H1 (cell line): ENCODE data around the gene ATXN2. TPM values are rescaled to one million over a fixed set of nuclear protein-coding genes. Genes with fewer than 3 reads are reported as not detected.
A peak's percentile ranks its signal among the peaks of the same experiment; 100 is the strongest.

Experiments used
- BRCA1 ChIP-seq: IDR thresholded peaks from 2 replicates; pipeline ENCODE4 v1.6.1; 2012; ENCODE audit warnings: low read depth, low read length, improper control_type of control experiment
- CBX8 ChIP-seq: fragments of 300-800, 300-1000 bp; sonication (generic); IDR thresholded peaks from 2 replicates; pipeline ENCODE4 v1.7.1; 2016; ENCODE audit warnings: low read depth, low read length, borderline replicate concordance
- CEBPB ChIP-seq: IDR thresholded peaks from 2 replicates; pipeline ENCODE4 v1.6.1; 2012; ENCODE audit warnings: low read depth, low read length
- CREB1 ChIP-seq: IDR thresholded peaks from 2 replicates; pipeline ENCODE4 v1.6.1; 2012; ENCODE audit warnings: inconsistent platforms
- CTBP2 ChIP-seq: IDR thresholded peaks from 2 replicates; pipeline ENCODE4 v1.7.0; 2011; ENCODE audit warnings: borderline replicate concordance, mild to moderate bottlenecking, moderate library complexity, mixed read lengths, low read length; ENCODE audit not compliant: insufficient read depth, insufficient read length
- EGR1 ChIP-seq: IDR thresholded peaks from 2 replicates; pipeline ENCODE4 v1.6.1; 2011; ENCODE audit warnings: low read depth, low read length, borderline replicate concordance
- FOSL1 ChIP-seq: IDR thresholded peaks from 2 replicates; pipeline ENCODE4 v1.6.1; 2011; ENCODE audit warnings: mild to moderate bottlenecking, low read depth, low read length, moderate library complexity; ENCODE audit not compliant: insufficient read depth
- GABPA ChIP-seq: IDR thresholded peaks from 2 replicates; pipeline ENCODE4 v1.6.1; 2011; ENCODE audit warnings: mild to moderate bottlenecking, low read length, moderate library complexity, borderline replicate concordance; ENCODE audit not compliant: insufficient read depth
- KDM1A ChIP-seq: fragments of 200-600, 300-600 bp; sonication (generic); IDR thresholded peaks from 2 replicates; pipeline ENCODE4 v1.7.1; 2016; ENCODE audit warnings: mild to moderate bottlenecking, low read length, borderline replicate concordance
- PHF8 ChIP-seq: fragments of 200-600 bp; sonication (generic); conservative IDR thresholded peaks from 2 replicates; pipeline ENCODE4 v1.7.1; 2012; ENCODE audit warnings: low read depth, mild to moderate bottlenecking, inconsistent platforms, low read length, moderate library complexity
- RBBP5 ChIP-seq: IDR thresholded peaks from 2 replicates; pipeline ENCODE4 v1.7.1; 2012; ENCODE audit warnings: low read depth, mild to moderate bottlenecking, inconsistent platforms, low read length, moderate library complexity, borderline replicate concordance
- SIRT6 ChIP-seq: IDR thresholded peaks from one replicate; pipeline ENCODE4 v1.7.1; 2012; ENCODE audit warnings: low read length, inconsistent platforms
- SRF ChIP-seq: IDR thresholded peaks from 2 replicates; pipeline ENCODE4 v1.6.1; 2011; ENCODE audit warnings: mild to moderate bottlenecking, low read depth, low read length, moderate library complexity
- TAF1 ChIP-seq: IDR thresholded peaks from 2 replicates; pipeline ENCODE4 v1.6.1; 2011; ENCODE audit warnings: mild to moderate bottlenecking, low read depth, low read length
- TBP ChIP-seq: IDR thresholded peaks from 2 replicates; pipeline ENCODE4 v1.6.1; 2011; ENCODE audit warnings: low read depth, low read length, improper control_type of control experiment
- polyA plus RNA-seq, 7 experiments: library from polyadenylated mRNA; depleted of rRNA in 3 of 7; stranded (reverse) in 5 of 7; unstranded in 2 of 7; fragments of >200 nt in 5 of 7; fragments of 200-250 nt in 2 of 7; gene quantifications; 1 replicate in 5 of 7; 2 replicates in 1 of 7; 4 replicates in 1 of 7; pipeline versions ENCODE4 v1.2.1 to v1.2.3, GENCODE V29; 2011 to 2013; ENCODE audit warnings: missing spikeins in 2 of 7, mixed read lengths in 2 of 7
- total RNA-seq: library from RNA; stranded (reverse); fragmentation: NEBNext Ultra II Directional; extraction: Animal tissue kit (Norgen Biotek cat#: 25700); gene quantifications from 2 replicates; pipeline ENCODE4 v1.2.1, GENCODE V29; 2021
- TF ChIP-seq, protein P1 (sequence below): IDR thresholded peaks from 2 replicates; pipeline ENCODE4 v1.6.1; 2011; ENCODE audit warnings: low read length, improper control_type of control experiment

Gene ATXN2
- total and polyA plus RNA-seq, 2 of the 8 experiments (the other 6 are each of a cell fraction or from before 2014, with no cell fraction given), result 46.6 to 80.7 TPM

- no peak for TF ChIP-seq CTBP2
- TF ChIP-seq CREB1, result no peak
- no peak for TF ChIP-seq FOSL1
- TF ChIP-seq BRCA1, result no peak
- TF ChIP-seq SRF, result no peak
- no peak for TF ChIP-seq CBX8
- no peak for TF ChIP-seq GABPA
- TF ChIP-seq TAF1, result peak; percentile 54
- TF ChIP-seq TBP, result no peak
- no peak for TF ChIP-seq EGR1
- TF ChIP-seq, protein P1, sequence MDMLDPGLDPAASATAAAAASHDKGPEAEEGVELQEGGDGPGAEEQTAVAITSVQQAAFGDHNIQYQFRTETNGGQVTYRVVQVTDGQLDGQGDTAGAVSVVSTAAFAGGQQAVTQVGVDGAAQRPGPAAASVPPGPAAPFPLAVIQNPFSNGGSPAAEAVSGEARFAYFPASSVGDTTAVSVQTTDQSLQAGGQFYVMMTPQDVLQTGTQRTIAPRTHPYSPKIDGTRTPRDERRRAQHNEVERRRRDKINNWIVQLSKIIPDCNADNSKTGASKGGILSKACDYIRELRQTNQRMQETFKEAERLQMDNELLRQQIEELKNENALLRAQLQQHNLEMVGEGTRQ, result no peak
- TF ChIP-seq PHF8, result no peak
- no peak for TF ChIP-seq KDM1A
- TF ChIP-seq RBBP5, result no peak
- TF ChIP-seq SIRT6, result no peak
- no peak for TF ChIP-seq CEBPB
Observed at GRCh38 chr12:111636209-111636945, 37.3 kb upstream of the ATXN2 start (continued).
